Myocyte (in vitro differentiated cells): Measurements from ENCODE around the gene SPATA31D1. TPM values are rescaled to one million over a fixed set of nuclear protein-coding genes. Genes with fewer than 3 reads are reported as not detected.

Source experiments
- DNase-seq: peaks from one replicate; pipeline ENCODE4 v3.0.0-alpha.2; 2012; ENCODE audit warnings: low read depth
- total RNA-seq: library from RNA; depleted of rRNA; stranded (reverse); fragments of >200 nt; gene quantifications from 2 replicates; pipeline ENCODE4 v1.2.3, GENCODE V29; 2014

SPATA31D1 gene
- total RNA-seq, 1 donor from 2014 or later, result not detected

GRCh38 chr9:82021198-82021597 lies 32.6 kb downstream of the SPATA31D1 start:
- peak; percentile 96 for DNase-seq

DNA sequence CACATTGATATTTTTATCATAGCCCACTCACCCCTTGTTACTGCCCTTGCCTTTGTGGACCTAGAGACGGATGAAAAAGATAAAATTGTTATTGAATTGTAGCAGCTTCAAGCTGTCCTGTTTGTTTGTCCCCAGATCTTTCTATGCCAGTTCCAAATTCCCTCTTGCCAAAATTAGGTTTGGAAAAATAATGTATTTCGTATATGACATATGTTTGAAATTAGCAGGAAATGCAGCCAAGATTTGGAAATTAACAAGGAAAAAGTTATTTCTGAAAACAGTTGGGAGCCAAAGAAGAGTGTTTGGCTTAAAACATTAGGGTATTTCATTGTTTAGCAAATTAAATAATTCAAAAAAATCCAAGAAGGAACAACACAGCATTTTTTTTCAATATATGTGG lies 33.5 kb downstream of the SPATA31D1 start:
- DNase-seq, result no peak

- no peak for DNase-seq
These were observed 36.3 kb downstream of the SPATA31D1 start for GRCh38 chr9:82024908-82025307.

DNA sequence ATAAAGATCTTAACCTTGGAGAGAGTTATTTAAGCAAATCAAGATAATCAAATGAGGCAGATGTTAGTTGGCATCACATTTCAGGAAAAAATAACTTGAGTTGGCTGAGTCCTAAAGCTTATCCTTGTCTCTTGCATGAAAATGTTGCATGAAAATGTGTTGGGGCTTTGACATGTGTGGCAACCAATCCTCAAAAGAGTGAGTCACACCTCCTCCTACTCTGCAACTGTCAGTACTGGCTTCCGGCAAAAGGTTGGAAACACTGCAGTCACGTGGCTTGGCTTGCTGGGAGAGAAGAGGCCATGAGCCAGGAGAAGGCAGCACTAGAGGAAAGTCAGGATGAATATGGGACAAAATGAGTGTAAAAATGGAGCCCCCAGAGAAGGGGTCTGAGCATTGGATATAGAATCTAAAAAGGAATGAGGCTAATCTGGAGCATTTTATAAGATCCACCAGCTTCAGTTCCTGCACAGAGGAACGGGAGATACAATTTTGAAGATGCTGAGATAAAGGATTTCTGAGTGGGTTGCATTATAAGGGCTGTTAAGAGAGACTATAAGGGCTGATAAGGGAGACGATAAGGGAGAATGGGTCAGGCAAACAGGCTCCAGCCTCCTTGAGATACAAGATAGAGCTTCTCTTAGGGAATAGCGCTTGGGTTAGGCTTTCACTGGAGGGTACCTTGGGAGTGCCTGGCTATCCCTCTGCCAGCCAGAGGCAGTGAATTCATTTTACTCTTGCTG lies 43.1 kb downstream of the SPATA31D1 start:
- DNase-seq, result peak; percentile 81

- peak; percentile 73 for DNase-seq
These were observed 46.6 kb downstream of the SPATA31D1 start for GRCh38 chr9:82034956-82035731.

GRCh38 chr9:82036086-82036485 lies 47.5 kb downstream of the SPATA31D1 start:
- DNase-seq, result no peak

DNA sequence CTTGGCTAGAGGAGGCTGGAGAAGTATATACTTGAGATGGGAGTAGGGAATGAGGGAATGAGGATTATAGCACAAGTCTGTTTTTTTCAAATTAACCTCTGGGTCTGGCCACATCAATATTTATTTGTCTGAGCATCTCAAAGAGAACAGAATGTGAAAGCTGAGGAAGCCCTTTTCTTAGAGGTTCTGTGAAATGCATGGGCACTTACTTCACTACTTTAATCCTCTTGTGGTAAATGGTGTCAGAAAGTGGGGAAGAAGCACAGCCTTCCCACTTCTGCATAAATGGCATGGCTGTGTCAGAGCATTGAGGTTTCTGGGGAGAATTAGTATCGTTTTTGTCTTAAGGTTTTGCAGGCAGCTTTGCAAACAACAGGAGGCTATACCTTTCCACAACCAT lies 48.6 kb downstream of the SPATA31D1 start:
- no peak for DNase-seq

GRCh38 chr9:82038897-82039296 lies 50.3 kb downstream of the SPATA31D1 start:
- DNase-seq, result no peak

Other genes with a start within 250 kb of the SPATA31D1 start
- not detected in 2 replicates for gene SPATA31D4, start 60.3 kb upstream of the SPATA31D1 start, total RNA-seq
- gene SPATA31D3, start 45.3 kb upstream of the SPATA31D1 start, total RNA-seq, result not detected in 2 replicates